ENCODE measurements around the gene GRIK1. TPM values are rescaled to one million over a fixed set of nuclear protein-coding genes. Genes with fewer than 3 reads are reported as not detected.

Gene GRIK1
- total RNA-seq, 1 experiment from 2014 or later: not detected

GRCh38 chr21:29710498-29710897 is 229.3 kb downstream of the GRIK1 start:
- Mint-ChIP-seq H3K4me3 (ENCODE audit: unreplicated experiment) (no peak overlapping the region), H3K4me1 (ENCODE audit: low read depth, unreplicated experiment) (no peaks in the 10 kb centered on the region), H3K27me3 (ENCODE audit: insufficient read depth, unreplicated experiment) (peaks cover 10% of the 10 kb centered on the region), H3K9me3 (ENCODE audit: unreplicated experiment) (no peaks in the 10 kb centered on the region), H3K36me3 (ENCODE audit: insufficient read depth, unreplicated experiment) (no peaks in the 10 kb centered on the region), H3K27ac (ENCODE audit: unreplicated experiment) (no peak overlapping the region)
- DNase-seq: no peak
- ChIA-PET CTCF (no interaction called here), POLR2A (no interaction called here)
- H3K27me3 ChIP-seq (replicated peaks; ENCODE audit: control insufficient read depth, insufficient read depth, low read length): no peaks in the 10 kb centered on the region
- no TSS peak for BruUV-seq (replicated peaks)
- TF ChIP-seq CTCF (IDR thresholded peaks at IDR 0.05; ENCODE audit: insufficient read depth in 1 of 2, low read depth in 1 of 2, low read length in 1 of 2, severe bottlenecking in 1 of 2, unreplicated experiment in 1 of 2): no peak
- no peaks in the 10 kb centered on the region for H3K4me1 ChIP-seq
- H3K36me3 ChIP-seq (ENCODE audit: control insufficient read depth, insufficient read depth, low read length): no peaks in the 10 kb centered on the region
- H3K9me3 ChIP-seq: no peaks in the 10 kb centered on the region
- intact Hi-C loops (cut with micrococcal nuclease; ENCODE audit: unreplicated experiment): no loop called here
- no peak overlapping the region for H3K4me3 ChIP-seq (ENCODE audit: low read depth, low read length)

DNA sequence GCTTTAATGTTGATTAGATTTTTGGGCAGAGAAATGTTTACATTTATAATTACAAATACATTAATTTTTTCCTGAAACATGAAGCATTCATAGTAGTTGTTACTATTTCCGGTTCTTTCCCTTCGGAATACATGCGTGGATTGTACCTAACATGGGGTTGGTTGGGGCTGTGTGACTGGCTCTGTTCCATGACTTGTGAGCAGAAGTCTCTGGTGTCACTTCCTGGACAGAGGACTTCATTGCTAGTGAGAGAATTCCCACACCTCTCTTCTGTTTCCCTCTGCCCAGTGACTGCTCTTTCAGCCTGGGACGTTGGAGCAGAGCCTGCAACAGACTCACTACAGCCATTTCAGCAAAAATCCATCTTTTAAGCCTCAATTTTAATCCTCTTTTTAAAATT is 231.4 kb downstream of the GRIK1 start:
- no peaks in the 10 kb centered on the region for H3K4me1 Mint-ChIP-seq (ENCODE audit: low read depth, unreplicated experiment)
- no peak for TF ChIP-seq CTCF (IDR thresholded peaks at IDR 0.05; ENCODE audit: insufficient read depth in 1 of 2, low read depth in 1 of 2, low read length in 1 of 2, severe bottlenecking in 1 of 2, unreplicated experiment in 1 of 2)
- POLR2A ChIA-PET: no interaction called here
- Histone ChIP-seq H3K9me3 (no peaks in the 10 kb centered on the region), H3K27me3 (replicated peaks; ENCODE audit: control insufficient read depth, insufficient read depth, low read length) (no peaks in the 10 kb centered on the region), H3K4me1 (no peaks in the 10 kb centered on the region), H3K36me3 (ENCODE audit: control insufficient read depth, insufficient read depth, low read length) (no peaks in the 10 kb centered on the region), H3K4me3 (ENCODE audit: low read depth, low read length) (no peak overlapping the region)
- no peaks in the 10 kb centered on the region for H3K36me3 Mint-ChIP-seq (ENCODE audit: insufficient read depth, unreplicated experiment)
- CTCF ChIA-PET: no interaction called here
- intact Hi-C loops (cut with micrococcal nuclease; ENCODE audit: unreplicated experiment): no loop called here
- no TSS peak for BruUV-seq (replicated peaks)
- no peak for DNase-seq
- H3K27me3 Mint-ChIP-seq (ENCODE audit: insufficient read depth, unreplicated experiment): peaks cover 5% of the 10 kb centered on the region
- no peak overlapping the region for H3K27ac Mint-ChIP-seq (ENCODE audit: unreplicated experiment)
- H3K9me3 Mint-ChIP-seq (ENCODE audit: unreplicated experiment): no peaks in the 10 kb centered on the region
- H3K4me3 Mint-ChIP-seq (ENCODE audit: unreplicated experiment): no peak overlapping the region

DNA sequence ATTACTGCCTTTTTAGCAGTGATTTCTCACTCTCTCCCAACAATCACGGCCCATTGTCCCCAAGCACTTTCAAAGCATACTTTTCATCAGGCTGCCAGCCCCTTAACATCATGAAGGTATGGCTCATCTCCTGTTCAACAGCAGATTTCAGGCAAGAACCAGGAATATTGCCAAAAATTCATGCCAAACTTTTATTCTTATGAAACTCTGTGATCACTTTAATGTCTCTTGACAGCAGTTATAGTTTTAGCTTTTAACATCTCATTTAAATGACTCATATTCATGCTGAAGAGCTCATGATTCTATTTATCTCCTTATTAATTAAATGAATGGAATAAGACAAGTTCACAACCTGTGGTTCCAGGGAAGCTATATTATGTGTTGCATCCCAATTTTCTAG is 235.1 kb downstream of the GRIK1 start:
- ChIA-PET POLR2A (no interaction called here), CTCF (no interaction called here)
- no TSS peak for BruUV-seq (replicated peaks)
- H3K36me3 ChIP-seq (ENCODE audit: control insufficient read depth, insufficient read depth, low read length): no peaks in the 10 kb centered on the region
- no peak for TF ChIP-seq CTCF (IDR thresholded peaks at IDR 0.05; ENCODE audit: insufficient read depth in 1 of 2, low read depth in 1 of 2, low read length in 1 of 2, severe bottlenecking in 1 of 2, unreplicated experiment in 1 of 2)
- peaks cover 7% of the 10 kb centered on the region for H3K27me3 Mint-ChIP-seq (ENCODE audit: insufficient read depth, unreplicated experiment)
- no peaks in the 10 kb centered on the region for H3K9me3 Mint-ChIP-seq (ENCODE audit: unreplicated experiment)
- H3K4me1 Mint-ChIP-seq (ENCODE audit: low read depth, unreplicated experiment): no peaks in the 10 kb centered on the region
- H3K4me3 Mint-ChIP-seq (ENCODE audit: unreplicated experiment): no peak overlapping the region
- H3K4me1 ChIP-seq: no peaks in the 10 kb centered on the region
- H3K27me3 ChIP-seq (replicated peaks; ENCODE audit: control insufficient read depth, insufficient read depth, low read length): no peaks in the 10 kb centered on the region
- H3K9me3 ChIP-seq: no peaks in the 10 kb centered on the region
- intact Hi-C loops (cut with micrococcal nuclease; ENCODE audit: unreplicated experiment): no loop called here
- no peaks in the 10 kb centered on the region for H3K36me3 Mint-ChIP-seq (ENCODE audit: insufficient read depth, unreplicated experiment)
- H3K27ac Mint-ChIP-seq (ENCODE audit: unreplicated experiment): no peak overlapping the region
- no peak overlapping the region for H3K4me3 ChIP-seq (ENCODE audit: low read depth, low read length)
- DNase-seq: no peak

All from Caco-2 (cell line).